BE2C (cell line): ENCODE results near the gene ARHGAP44.

ENCODE experiments used
- DNase-seq: peaks from one replicate; pipeline ENCODE4 v3.0.0-alpha.2; 2020
- H3K27me3 ChIP-seq: fragments of 250-450 bp; sonication (Bioruptor Pico); 2 replicates; pipeline ENCODE4 v1.5.1; 2020; ENCODE audit warnings: mild to moderate bottlenecking
- H3K36me3 ChIP-seq: fragments of 250-450 bp; sonication (Bioruptor Pico); 2 replicates; pipeline ENCODE4 v1.5.1; 2020; ENCODE audit warnings: mild to moderate bottlenecking
- H3K4me1 ChIP-seq: fragments of 250-450 bp; sonication (Bioruptor Pico); 2 replicates; pipeline ENCODE4 v1.5.1; 2020
- H3K4me3 ChIP-seq: 2 replicates; pipeline ENCODE4 v1.5.1; 2011; ENCODE audit warnings: low read depth, low read length
- H3K9me3 ChIP-seq: fragments of 250-450 bp; sonication (Bioruptor Pico); 2 replicates; pipeline ENCODE4 v1.5.1; 2020
- TF ChIP-seq, protein P1 (sequence below): IDR thresholded peaks from 2 replicates; pipeline ENCODE4 v1.5.1; 2012; ENCODE audit warnings: mild to moderate bottlenecking, low read depth, low read length

ARHGAP44 gene

DNA sequence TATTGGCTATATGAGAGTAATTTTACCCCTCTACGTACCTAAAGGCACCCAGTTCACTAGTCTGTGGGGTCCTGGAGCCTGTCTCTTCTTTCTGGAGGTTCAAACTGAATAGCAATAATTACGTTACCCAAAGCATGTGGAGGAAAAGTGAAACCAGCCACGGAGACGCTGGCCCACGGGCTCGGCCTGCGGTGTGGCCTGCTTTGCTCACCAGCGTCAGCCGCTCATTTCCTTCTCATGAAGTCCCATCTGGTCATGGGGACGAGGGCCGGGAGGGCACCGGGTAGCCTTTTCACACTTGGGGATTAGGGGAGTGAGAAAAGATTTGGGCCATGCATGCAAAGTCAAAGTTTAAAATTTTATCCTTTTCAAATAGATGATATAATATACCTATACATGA is 201.6 kb downstream of the ARHGAP44 start:
- Histone ChIP-seq H3K4me3 (no peak overlapping the region), H3K36me3 (peaks cover 10% of the 10 kb centered on the region), H3K9me3 (no peaks in the 10 kb centered on the region), H3K4me1 (no peaks in the 10 kb centered on the region), H3K27me3 (no peaks in the 10 kb centered on the region)
- TF ChIP-seq, protein P1, sequence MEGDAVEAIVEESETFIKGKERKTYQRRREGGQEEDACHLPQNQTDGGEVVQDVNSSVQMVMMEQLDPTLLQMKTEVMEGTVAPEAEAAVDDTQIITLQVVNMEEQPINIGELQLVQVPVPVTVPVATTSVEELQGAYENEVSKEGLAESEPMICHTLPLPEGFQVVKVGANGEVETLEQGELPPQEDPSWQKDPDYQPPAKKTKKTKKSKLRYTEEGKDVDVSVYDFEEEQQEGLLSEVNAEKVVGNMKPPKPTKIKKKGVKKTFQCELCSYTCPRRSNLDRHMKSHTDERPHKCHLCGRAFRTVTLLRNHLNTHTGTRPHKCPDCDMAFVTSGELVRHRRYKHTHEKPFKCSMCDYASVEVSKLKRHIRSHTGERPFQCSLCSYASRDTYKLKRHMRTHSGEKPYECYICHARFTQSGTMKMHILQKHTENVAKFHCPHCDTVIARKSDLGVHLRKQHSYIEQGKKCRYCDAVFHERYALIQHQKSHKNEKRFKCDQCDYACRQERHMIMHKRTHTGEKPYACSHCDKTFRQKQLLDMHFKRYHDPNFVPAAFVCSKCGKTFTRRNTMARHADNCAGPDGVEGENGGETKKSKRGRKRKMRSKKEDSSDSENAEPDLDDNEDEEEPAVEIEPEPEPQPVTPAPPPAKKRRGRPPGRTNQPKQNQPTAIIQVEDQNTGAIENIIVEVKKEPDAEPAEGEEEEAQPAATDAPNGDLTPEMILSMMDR: no peak
- DNase-seq: no peak

DNA sequence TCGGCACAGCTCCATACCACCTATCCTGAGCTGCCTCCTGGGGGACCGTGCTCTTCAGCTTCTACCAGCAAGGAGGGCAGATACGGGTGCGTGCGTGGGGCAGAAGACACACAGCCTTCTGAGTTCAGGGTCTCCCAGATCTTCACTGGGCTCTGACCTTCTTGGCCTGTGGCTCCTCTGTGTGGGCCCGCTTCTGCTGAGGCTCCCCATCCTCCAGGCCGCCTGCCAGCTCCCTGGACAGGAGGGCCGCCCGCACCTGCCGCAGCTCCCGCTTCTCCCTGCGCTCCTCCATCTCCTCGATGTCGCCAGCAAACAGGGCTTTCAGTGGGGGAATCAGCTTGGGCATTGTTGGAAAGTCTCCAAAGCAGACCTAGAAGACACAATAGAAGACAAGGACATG is 203.4 kb downstream of the ARHGAP44 start:
- DNase-seq: no peak
- H3K27me3 ChIP-seq: no peaks in the 10 kb centered on the region
- no peak overlapping the region for H3K4me3 ChIP-seq
- no peaks in the 10 kb centered on the region for H3K9me3 ChIP-seq
- H3K4me1 ChIP-seq: no peaks in the 10 kb centered on the region
- TF ChIP-seq, protein P1: no peak
- H3K36me3 ChIP-seq: peaks cover 11% of the 10 kb centered on the region

DNA sequence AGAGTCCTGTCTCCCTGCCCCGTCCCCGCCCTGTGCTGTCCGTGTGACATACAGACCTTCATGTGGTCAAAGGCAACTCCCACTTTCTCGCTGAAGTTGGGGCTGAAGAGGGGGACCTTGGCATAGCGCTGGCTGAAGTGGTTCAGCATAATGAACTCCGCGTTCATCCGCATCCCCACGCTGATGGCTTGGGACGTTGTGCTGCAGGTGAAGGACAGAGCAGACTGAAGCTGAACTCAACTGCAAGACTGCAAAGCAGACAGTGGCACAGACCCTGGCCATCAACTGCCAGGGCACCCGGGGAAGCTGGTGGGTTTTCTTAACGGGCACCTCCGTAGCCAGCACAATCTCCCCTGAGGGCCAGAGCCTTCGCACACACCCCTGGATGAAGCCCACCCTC is 204.3 kb downstream of the ARHGAP44 start:
- DNase-seq: no peak
- no peak overlapping the region for H3K4me3 ChIP-seq
- H3K9me3 ChIP-seq: no peaks in the 10 kb centered on the region
- peaks cover 14% of the 10 kb centered on the region for H3K36me3 ChIP-seq
- H3K4me1 ChIP-seq: no peaks in the 10 kb centered on the region
- TF ChIP-seq, protein P1: no peak
- no peaks in the 10 kb centered on the region for H3K27me3 ChIP-seq

DNA sequence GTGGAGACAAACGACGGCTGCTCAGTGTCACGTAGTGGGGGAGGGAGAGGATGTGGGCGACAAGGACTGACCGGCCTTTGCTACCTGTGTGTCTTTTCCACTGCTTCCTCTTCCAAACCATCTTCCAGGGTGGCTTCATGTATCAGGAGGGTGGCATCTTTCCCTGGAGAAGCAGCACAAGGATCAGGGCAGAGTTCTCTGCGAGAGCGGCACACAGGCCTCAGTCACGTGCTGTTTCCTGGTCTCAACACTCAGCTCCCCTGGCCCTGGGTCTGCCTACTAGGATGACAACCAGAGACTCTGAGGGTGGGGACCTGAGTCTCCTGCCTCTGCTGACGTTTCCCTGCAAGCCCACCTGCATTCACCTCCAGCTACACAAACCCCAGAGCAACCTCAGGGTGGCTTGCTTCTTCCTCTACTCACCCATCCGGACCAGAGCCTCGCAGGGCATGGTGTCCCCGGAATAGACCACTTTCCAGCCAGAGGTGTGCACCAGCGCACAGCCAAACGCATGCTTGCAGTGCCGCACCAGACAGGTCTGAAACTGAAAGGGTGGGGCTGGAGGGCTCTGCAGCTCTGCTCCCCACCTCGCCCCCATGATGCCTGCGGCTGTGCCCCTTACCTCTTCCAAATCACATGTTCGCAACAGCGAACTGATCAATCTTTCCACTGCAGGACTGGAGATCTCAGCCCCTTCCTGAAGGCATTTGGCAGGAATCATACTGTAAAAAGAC is 205.2 kb downstream of the ARHGAP44 start:
- no peak overlapping the region for H3K4me3 ChIP-seq
- H3K4me1 ChIP-seq: no peaks in the 10 kb centered on the region
- TF ChIP-seq, protein P1: no peak
- no peaks in the 10 kb centered on the region for H3K9me3 ChIP-seq
- H3K36me3 ChIP-seq: peaks cover 14% of the 10 kb centered on the region
- no peaks in the 10 kb centered on the region for H3K27me3 ChIP-seq
- no peak for DNase-seq

DNA sequence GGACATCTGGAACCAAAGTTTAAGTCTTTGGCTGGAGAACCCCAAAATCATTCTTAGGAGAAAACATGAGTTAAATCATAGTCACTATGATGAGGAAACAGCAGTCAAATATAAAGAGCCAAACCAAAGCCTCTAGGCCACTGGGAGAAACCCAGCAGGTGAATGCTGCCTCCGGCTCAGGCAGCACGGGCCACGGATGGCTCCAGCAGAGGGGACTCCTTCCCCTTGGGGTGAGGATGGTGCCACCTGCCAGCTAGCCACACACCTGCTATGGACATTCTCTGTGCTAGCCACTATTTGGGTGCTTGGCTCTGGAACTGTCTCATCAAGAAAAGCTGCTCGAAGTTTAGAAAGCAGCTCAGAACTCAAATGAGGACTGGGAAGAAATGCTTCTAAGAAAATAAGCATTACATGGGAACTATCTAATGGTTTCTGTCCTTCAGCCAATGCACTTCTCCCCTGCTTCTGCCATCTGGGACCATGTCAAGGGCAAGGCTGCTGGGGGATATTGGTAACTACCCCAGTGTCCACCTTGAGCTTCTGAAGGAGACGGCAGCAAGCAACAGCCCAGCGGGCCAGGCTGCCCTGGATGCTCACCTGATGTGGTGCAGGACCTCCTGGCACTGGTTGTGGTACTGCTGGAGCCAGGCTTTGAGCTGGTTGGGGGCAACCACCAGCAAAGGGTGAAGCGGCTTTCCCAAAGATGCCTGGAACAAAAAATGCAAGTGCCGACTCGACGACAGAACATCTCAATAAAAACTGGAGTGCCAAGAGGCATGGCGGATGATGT is 206.0 kb downstream of the ARHGAP44 start:
- Histone ChIP-seq H3K4me1 (no peaks in the 10 kb centered on the region), H3K9me3 (no peaks in the 10 kb centered on the region), H3K27me3 (no peaks in the 10 kb centered on the region), H3K4me3 (no peak overlapping the region), H3K36me3 (peaks cover 14% of the 10 kb centered on the region)
- TF ChIP-seq, protein P1: no peak
- no peak for DNase-seq

DNA sequence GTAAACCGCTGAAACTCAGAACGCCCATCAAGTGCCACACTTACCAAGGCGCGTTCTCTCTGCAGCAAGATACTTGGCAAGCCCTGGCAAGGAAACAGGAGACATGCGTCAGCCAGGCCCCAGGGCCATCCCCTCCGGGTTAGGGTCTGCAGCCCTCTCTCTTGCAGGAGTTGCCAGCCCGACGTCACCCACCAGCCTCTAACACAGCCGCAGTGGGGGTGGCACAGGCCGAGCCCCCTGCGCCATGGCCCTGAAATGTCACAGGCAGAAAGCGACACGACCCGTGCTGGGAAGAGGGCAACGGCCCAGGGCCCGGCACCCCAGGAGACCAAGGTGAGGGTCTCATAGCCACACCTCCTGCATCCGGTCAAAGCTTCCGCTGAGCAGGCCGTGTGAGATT is 206.6 kb downstream of the ARHGAP44 start:
- Histone ChIP-seq H3K36me3 (peaks cover 14% of the 10 kb centered on the region), H3K4me1 (no peaks in the 10 kb centered on the region), H3K27me3 (no peaks in the 10 kb centered on the region), H3K4me3 (no peak overlapping the region), H3K9me3 (no peaks in the 10 kb centered on the region)
- DNase-seq: no peak
- TF ChIP-seq, protein P1: no peak
